AG09309 (cell line): Measurements from ENCODE around the gene HJURP.

ENCODE experiments used
- DNase-seq: peaks from one replicate; pipeline ENCODE4 v3.0.0-alpha.2; 2010; ENCODE audit warnings: low read depth
- H3K4me3 ChIP-seq: 2 replicates; pipeline ENCODE4 v1.5.1; 2011; ENCODE audit warnings: mild to moderate bottlenecking, low read depth, low read length, moderate library complexity; ENCODE audit not compliant: control insufficient read depth
- TF ChIP-seq, protein P1 (sequence below): IDR thresholded peaks from 2 replicates; pipeline ENCODE4 v1.5.1; 2011; ENCODE audit warnings: mild to moderate bottlenecking, low read depth, low read length, inconsistent platforms; ENCODE audit not compliant: insufficient read depth, control insufficient read depth; ENCODE audit errors: missing control alignments

The HJURP gene

DNA sequence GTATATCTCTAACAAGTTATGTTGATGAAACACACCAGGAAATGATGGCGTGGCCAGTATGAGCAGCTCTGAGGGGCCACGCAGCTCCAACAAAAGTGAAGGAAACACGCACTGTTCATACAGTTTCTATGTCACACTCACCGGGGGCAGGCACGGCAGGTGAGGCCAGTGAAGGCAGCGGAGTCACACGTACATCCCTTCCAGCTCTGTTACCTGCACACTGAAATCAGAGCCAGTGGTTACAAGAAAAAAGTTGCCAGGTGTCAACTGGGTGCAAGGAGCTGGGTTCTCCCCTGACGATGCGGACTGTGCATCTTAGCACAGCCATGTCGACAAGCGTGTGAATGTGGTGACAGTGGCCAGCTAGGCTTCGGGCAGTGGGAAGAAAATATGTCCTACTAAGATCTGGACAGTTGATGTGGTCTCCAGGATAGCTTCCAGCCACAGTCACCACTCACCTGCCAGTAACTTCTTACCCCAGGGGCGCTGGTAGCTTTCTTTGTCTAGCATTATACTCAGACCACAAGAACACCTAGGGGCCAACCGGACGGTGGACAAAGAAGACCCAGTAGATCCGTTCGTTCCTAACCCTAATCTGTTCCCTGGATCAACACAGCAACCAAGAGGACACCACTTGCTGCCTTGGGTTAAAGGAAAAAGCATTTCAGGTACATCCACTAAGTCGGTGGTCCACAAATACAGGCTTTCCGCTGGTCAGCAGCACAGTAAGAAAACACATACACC is 10.1 kb downstream of the HJURP start:
- no peak overlapping the region for H3K4me3 ChIP-seq
- no peak for DNase-seq
- TF ChIP-seq, protein P1, sequence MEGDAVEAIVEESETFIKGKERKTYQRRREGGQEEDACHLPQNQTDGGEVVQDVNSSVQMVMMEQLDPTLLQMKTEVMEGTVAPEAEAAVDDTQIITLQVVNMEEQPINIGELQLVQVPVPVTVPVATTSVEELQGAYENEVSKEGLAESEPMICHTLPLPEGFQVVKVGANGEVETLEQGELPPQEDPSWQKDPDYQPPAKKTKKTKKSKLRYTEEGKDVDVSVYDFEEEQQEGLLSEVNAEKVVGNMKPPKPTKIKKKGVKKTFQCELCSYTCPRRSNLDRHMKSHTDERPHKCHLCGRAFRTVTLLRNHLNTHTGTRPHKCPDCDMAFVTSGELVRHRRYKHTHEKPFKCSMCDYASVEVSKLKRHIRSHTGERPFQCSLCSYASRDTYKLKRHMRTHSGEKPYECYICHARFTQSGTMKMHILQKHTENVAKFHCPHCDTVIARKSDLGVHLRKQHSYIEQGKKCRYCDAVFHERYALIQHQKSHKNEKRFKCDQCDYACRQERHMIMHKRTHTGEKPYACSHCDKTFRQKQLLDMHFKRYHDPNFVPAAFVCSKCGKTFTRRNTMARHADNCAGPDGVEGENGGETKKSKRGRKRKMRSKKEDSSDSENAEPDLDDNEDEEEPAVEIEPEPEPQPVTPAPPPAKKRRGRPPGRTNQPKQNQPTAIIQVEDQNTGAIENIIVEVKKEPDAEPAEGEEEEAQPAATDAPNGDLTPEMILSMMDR, result no peak

GRCh38 chr2:233841183-233841582 is 13.2 kb downstream of the HJURP start:
- H3K4me3 ChIP-seq, result no peak overlapping the region
- DNase-seq, result no peak
- TF ChIP-seq, protein P1, result no peak

DNA sequence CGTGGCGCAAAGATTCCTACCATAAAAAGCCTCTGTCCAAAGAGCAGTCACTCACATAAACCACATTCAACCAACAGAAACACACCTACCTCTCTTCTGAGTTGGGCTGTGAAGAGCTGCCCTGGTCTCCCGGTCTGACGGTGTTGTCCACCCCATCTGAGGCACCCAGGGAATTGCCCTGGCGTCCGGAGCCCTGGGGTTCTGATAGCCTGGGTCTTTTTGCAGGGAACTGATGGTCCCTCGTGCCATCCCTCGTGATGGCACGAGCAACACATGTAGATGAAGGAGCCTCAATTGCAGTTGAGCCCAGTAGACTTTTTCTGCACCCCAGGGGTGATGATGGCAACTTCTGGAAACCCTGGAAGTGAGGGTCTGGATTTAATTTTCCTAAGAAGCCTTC is 13.8 kb downstream of the HJURP start:
- no peak for DNase-seq
- no peak overlapping the region for H3K4me3 ChIP-seq
- TF ChIP-seq, protein P1, result no peak

GRCh38 chr2:233839447-233839820 is 14.9 kb downstream of the HJURP start:
- TF ChIP-seq, protein P1, result no peak
- DNase-seq, result no peak
- H3K4me3 ChIP-seq, result no peak overlapping the region

- no peak for DNase-seq
- TF ChIP-seq, protein P1, result no peak
- H3K4me3 ChIP-seq, result no peak overlapping the region
Measured at GRCh38 chr2:233838726-233839446, 15.4 kb downstream of the HJURP start.

DNA sequence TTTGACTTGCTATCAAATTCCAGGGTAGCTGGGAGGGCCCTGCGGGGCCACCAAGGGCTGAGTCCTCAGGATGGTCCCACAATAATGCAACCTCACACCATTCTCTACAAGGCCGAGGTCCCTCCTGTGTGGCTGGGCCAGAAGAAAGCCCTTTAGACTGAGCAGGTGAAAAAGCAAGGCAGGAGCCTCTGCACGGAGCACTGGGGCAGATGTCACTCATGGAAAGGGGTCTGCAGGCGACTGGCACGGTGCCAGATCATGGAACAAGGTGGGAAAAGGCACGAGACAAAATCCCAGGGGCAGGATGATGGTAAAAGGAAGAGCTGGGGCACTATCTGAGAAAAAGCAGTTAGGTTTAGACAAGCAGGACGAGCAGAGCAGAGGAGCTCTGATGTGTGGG is 16.1 kb downstream of the HJURP start:
- no peak for DNase-seq
- TF ChIP-seq, protein P1, result no peak
- no peak overlapping the region for H3K4me3 ChIP-seq
